ENCODE measurements around the gene PLCG2.

- TF ChIP-seq TOX (CRISPR knock-in tag; IDR thresholded peaks at IDR 0.05; ENCODE audit: borderline replicate concordance) (no peak), CREB5 (CRISPR knock-in tag; IDR thresholded peaks at IDR 0.05; ENCODE audit: low read depth) (no peak), PATZ1 (CRISPR knock-in tag; IDR thresholded peaks at IDR 0.05; ENCODE audit: borderline replicate concordance) (no peak), ZC3H10 (CRISPR knock-in tag; IDR thresholded peaks at IDR 0.05) (no peak), ZNF565 (CRISPR knock-in tag; conservative IDR thresholded peaks at IDR 0.05; ENCODE audit: low read depth) (no peak), ARNTL (CRISPR knock-in tag; IDR thresholded peaks at IDR 0.05; ENCODE audit: borderline replicate concordance, low read depth) (no peak), SNAI2 (CRISPR knock-in tag; IDR thresholded peaks at IDR 0.05) (no peak), RARB (CRISPR knock-in tag; IDR thresholded peaks at IDR 0.05) (no peak), ZNF70 (CRISPR knock-in tag; IDR thresholded peaks at IDR 0.05) (no peak), TCF4 (CRISPR knock-in tag; IDR thresholded peaks at IDR 0.05; ENCODE audit: borderline replicate concordance) (no peak), ISL1 (CRISPR knock-in tag; IDR thresholded peaks at IDR 0.05) (no peak)
Observed at GRCh38 chr16:81901484-81901883, 122.4 kb downstream of the PLCG2 start.
